Measurements from ENCODE around the gene RAB43.
"Not testable (repeated sequence)": the region's sequence is repeated elsewhere in the genome, so short reads cannot be mapped to it uniquely, and the experiment has no call there.

RAB43 gene

DNA sequence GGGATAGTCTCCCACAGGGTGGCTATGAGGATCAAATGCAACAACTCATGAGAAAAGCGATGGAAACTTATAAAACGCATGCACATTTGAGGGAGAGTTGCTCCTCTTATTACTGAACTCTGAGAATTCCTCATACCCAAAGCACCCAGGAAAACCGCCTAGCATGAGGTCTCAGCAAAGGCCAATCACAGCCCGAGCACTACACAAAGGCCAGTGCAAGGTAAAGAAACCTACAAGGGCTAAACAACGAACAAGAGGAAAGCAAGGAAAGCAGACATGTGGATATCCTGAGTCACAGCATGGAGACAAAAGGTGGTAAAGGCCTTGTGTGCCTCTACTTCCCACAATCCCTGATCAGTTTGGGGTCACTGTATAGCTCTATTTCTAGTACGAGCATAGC is 7.1 kb downstream of the RAB43 start:
- POLR2A ChIA-PET = no interaction called here
- CTCF ChIA-PET = no interaction called here
- TF ChIP-seq TARDBP (IDR thresholded peaks at IDR 0.05) (no peak), FOXA1 (IDR thresholded peaks at IDR 0.05) (no peak), SP1 (IDR thresholded peaks at IDR 0.05) (no peak), FOXK2 (IDR thresholded peaks at IDR 0.05) (no peak), NFRKB (IDR thresholded peaks at IDR 0.05) (no peak), FOXM1 (IDR thresholded peaks at IDR 0.05; ENCODE audit: borderline replicate concordance) (no peak), ARNT (IDR thresholded peaks at IDR 0.05) (no peak), LEF1 (IDR thresholded peaks at IDR 0.05; ENCODE audit: borderline replicate concordance) (no peak), BHLHE40 (IDR thresholded peaks at IDR 0.05; ENCODE audit: borderline replicate concordance) (no peak), ELF4 (IDR thresholded peaks at IDR 0.05) (no peak), SUZ12 (IDR thresholded peaks at IDR 0.05) (no peak), CTBP1 (IDR thresholded peaks at IDR 0.05; ENCODE audit: borderline replicate concordance) (no peak), HDGF (IDR thresholded peaks at IDR 0.05; ENCODE audit: borderline replicate concordance) (no peak), ZNF384 (IDR thresholded peaks at IDR 0.05) (no peak), L3MBTL2 (conservative IDR thresholded peaks at IDR 0.05) (no peak)
- TF ChIP-seq, protein P1, sequence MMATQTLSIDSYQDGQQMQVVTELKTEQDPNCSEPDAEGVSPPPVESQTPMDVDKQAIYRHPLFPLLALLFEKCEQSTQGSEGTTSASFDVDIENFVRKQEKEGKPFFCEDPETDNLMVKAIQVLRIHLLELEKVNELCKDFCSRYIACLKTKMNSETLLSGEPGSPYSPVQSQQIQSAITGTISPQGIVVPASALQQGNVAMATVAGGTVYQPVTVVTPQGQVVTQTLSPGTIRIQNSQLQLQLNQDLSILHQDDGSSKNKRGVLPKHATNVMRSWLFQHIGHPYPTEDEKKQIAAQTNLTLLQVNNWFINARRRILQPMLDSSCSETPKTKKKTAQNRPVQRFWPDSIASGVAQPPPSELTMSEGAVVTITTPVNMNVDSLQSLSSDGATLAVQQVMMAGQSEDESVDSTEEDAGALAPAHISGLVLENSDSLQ (IDR thresholded peaks at IDR 0.05) = no peak

GRCh38 chr3:129112308-129113052 is 9.1 kb downstream of the RAB43 start:
- POLR2A ChIA-PET = no interaction called here
- no peak for DNase-seq (ENCODE audit: extremely low spot score)
- CTCF ChIA-PET = no interaction called here
- TF ChIP-seq L3MBTL2 (conservative IDR thresholded peaks at IDR 0.05) = no peak

More for the DNA sequence above, 7.1 kb downstream of the RAB43 start:
- DNase-seq (ENCODE audit: extremely low spot score) = no peak

DNA sequence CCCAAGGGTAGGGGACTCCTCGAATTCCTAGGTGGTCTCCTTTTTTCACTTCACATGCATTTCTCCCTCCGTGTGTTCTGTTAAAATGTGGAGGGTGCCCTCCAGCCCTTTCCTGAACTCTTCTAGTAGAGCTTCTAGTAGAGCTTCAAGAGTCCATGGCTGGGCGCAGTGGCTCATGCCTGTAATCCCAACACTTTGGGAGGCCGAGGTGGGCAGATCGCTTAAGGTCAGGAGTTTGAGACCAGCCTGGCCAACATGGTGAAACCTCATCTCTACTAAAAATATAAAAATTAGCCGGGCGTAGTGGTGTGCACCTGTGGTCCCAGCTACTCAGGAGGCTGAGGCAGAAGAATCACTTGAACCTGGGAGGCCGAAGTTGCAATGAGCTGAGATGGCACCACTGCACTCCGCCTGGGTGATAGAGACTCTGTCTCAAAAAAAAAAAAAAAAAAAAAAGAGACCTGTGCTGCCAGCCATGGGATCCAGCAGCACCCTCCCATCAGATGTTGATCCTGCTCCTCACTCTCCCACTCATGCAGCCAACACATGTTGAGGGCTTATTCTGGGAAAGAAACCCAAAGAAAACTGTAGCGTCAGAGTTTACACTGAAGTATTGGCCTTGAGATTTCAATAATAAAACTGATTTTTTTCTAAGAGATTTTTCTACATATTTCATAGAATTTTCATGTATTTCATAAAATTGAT is 10.4 kb downstream of the RAB43 start:
- CTCF ChIA-PET = not testable (repeated sequence)

GRCh38 chr3:129107793-129108192 is 13.8 kb downstream of the RAB43 start:
- CTCF ChIA-PET = no interaction called here
- TF ChIP-seq SUZ12 (IDR thresholded peaks at IDR 0.05) = no peak
- TF ChIP-seq SP1 (IDR thresholded peaks at IDR 0.05) = no peak
- no peak for TF ChIP-seq L3MBTL2 (conservative IDR thresholded peaks at IDR 0.05)
- TF ChIP-seq NFRKB (IDR thresholded peaks at IDR 0.05) = no peak
- TF ChIP-seq HDGF (IDR thresholded peaks at IDR 0.05; ENCODE audit: borderline replicate concordance) = no peak
- TF ChIP-seq FOXK2 (IDR thresholded peaks at IDR 0.05) = no peak
- no peak for TF ChIP-seq TARDBP (IDR thresholded peaks at IDR 0.05)
- no peak for TF ChIP-seq LEF1 (IDR thresholded peaks at IDR 0.05; ENCODE audit: borderline replicate concordance)
- TF ChIP-seq, protein P1 (IDR thresholded peaks at IDR 0.05) = no peak
- no peak for TF ChIP-seq FOXA1 (IDR thresholded peaks at IDR 0.05)
- no peak for TF ChIP-seq BHLHE40 (IDR thresholded peaks at IDR 0.05; ENCODE audit: borderline replicate concordance)
- no peak for TF ChIP-seq CTBP1 (IDR thresholded peaks at IDR 0.05; ENCODE audit: borderline replicate concordance)
- TF ChIP-seq ARNT (IDR thresholded peaks at IDR 0.05) = no peak
- no peak for TF ChIP-seq ZNF384 (IDR thresholded peaks at IDR 0.05)
- no peak for TF ChIP-seq FOXM1 (IDR thresholded peaks at IDR 0.05; ENCODE audit: borderline replicate concordance)
- POLR2A ChIA-PET = no interaction called here
- no peak for DNase-seq (ENCODE audit: extremely low spot score)

More for the DNA sequence above, 10.4 kb downstream of the RAB43 start:
- POLR2A ChIA-PET = interaction anchor here (1.0 kb wide), 1 partner anchor 10 kb away, joined by 3 read pairs; the partner anchor contains the start of gene RAB43
- not testable (repeated sequence) for DNase-seq (ENCODE audit: extremely low spot score)

- TF ChIP-seq, protein P1 (IDR thresholded peaks at IDR 0.05) = no peak
- TF ChIP-seq ELF4 (IDR thresholded peaks at IDR 0.05) (no peak), BHLHE40 (IDR thresholded peaks at IDR 0.05; ENCODE audit: borderline replicate concordance) (no peak), FOXK2 (IDR thresholded peaks at IDR 0.05) (no peak), SUZ12 (IDR thresholded peaks at IDR 0.05) (no peak)
- POLR2A ChIA-PET = interaction anchor here (1.0 kb wide), 1 partner anchor 13 kb away, joined by 3 read pairs; no protein-coding TSS in a partner anchor
- DNase-seq (ENCODE audit: extremely low spot score) = no peak
- CTCF ChIA-PET = no interaction called here
Measured at GRCh38 chr3:129106866-129107565, 14.6 kb downstream of the RAB43 start.

DNA sequence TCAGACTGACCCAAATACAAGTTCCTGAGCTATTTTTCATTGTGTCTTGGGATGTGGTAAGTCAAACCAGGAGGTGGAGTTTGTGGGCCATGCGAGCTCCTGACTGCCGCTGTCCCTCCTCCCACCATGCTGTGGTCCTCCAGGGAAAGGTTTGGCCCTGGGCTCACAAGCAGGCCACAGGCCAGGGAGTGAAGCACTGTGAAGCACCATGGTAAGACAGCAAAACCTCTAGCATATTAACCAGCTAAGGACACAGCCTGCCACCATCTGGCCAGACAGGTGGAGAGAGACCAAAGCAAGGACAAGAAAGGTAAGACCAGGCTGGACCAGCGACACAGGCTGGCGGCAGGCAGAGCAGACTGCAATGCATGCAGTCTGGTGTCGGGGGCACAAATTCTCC is 15.3 kb downstream of the RAB43 start:
- POLR2A ChIA-PET = interaction anchor here (1.0 kb wide), 1 partner anchor 14 kb away, joined by 3 read pairs; no protein-coding TSS in a partner anchor
- CTCF ChIA-PET = no interaction called here
- no peak for DNase-seq (ENCODE audit: extremely low spot score)
- TF ChIP-seq TARDBP (IDR thresholded peaks at IDR 0.05) (no peak), CTBP1 (IDR thresholded peaks at IDR 0.05; ENCODE audit: borderline replicate concordance) (no peak), FOXK2 (IDR thresholded peaks at IDR 0.05) (no peak), SUZ12 (IDR thresholded peaks at IDR 0.05) (no peak), L3MBTL2 (conservative IDR thresholded peaks at IDR 0.05) (no peak), NFRKB (IDR thresholded peaks at IDR 0.05) (no peak), ZNF384 (IDR thresholded peaks at IDR 0.05) (no peak), HDGF (IDR thresholded peaks at IDR 0.05; ENCODE audit: borderline replicate concordance) (no peak), BHLHE40 (IDR thresholded peaks at IDR 0.05; ENCODE audit: borderline replicate concordance) (no peak), ARNT (IDR thresholded peaks at IDR 0.05) (no peak), ELF4 (IDR thresholded peaks at IDR 0.05) (no peak), FOXA1 (IDR thresholded peaks at IDR 0.05) (no peak), FOXM1 (IDR thresholded peaks at IDR 0.05; ENCODE audit: borderline replicate concordance) (no peak), LEF1 (IDR thresholded peaks at IDR 0.05; ENCODE audit: borderline replicate concordance) (no peak), SP1 (IDR thresholded peaks at IDR 0.05) (no peak)
- TF ChIP-seq, protein P1 (IDR thresholded peaks at IDR 0.05) = no peak

Data from HEK293T (cell line).